ENCODE measurements around the gene CRKL. TPM values are rescaled to one million over a fixed set of nuclear protein-coding genes. Genes with fewer than 3 reads are reported as not detected.
"Not testable (repeated sequence)": the region's sequence is repeated elsewhere in the genome, so short reads cannot be mapped to it uniquely, and the experiment has no call there.

CRKL gene
- total RNA-seq, 1 experiment from 2014 or later = 27.8 TPM

DNA sequence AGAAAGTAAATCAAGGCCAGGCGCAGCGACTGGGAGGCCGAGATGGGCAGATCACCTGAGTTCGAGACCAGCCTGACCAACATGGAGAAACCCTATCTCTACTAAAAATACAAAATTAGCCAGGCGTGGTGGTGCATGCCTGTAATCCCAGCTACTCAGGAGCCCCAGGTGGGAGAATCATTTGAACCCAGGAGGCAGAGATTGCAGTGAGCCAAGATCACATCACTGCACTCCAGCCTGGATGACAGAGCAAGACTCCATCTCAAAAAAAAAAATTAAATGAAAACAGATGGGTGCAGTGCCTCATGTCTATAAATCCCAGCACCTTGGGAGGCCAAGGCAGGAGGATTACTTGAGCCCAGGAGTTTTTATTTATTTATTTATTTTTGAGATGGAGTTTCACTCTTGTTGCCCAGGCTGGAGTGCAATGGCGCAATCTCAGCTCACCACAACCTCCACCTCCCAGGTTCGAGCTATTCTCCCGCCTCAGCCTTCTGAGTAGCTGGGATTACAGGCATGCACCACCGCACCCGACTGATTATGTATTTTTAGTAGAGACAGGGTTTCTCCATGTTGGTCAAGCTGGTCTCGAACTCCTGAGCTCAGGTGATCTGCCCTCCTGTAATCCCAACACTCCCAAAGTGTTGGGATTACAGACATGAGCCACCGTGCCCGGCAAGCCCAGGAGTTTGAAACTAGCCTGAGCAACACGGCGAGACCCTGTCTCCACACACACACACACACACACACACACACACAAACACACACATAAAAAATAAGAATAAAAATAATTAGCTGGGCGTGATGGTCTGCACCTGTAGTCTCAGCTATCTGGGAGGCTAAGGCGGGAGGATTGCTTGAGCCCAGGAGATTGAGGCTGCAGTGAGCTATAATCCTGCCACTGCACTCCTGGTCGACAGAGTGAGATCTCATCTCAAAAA is 15.8 kb upstream of the CRKL start:
- not testable (repeated sequence) for DNase-seq (ENCODE audit: low read depth)

DNA sequence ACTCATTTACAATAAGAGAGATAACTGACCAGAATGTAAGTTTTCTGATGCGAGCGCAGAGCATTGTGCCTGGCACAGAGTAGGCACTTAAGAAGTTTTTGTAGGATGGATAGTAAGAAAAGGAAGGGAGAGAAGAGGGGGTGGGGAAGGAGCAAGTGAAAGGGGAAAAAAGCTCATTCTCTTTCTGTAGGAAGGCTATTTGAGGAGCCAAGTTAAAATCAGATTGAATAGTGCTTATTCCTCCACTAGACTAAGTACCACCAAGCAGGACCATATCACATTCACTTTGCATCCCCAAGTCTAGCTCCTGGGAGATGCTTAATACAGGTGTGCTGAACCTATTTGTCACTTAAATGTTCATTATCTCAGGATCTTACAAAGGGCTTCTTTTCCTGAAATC is 14.1 kb upstream of the CRKL start:
- DNase-seq (ENCODE audit: low read depth) = no peak

DNA sequence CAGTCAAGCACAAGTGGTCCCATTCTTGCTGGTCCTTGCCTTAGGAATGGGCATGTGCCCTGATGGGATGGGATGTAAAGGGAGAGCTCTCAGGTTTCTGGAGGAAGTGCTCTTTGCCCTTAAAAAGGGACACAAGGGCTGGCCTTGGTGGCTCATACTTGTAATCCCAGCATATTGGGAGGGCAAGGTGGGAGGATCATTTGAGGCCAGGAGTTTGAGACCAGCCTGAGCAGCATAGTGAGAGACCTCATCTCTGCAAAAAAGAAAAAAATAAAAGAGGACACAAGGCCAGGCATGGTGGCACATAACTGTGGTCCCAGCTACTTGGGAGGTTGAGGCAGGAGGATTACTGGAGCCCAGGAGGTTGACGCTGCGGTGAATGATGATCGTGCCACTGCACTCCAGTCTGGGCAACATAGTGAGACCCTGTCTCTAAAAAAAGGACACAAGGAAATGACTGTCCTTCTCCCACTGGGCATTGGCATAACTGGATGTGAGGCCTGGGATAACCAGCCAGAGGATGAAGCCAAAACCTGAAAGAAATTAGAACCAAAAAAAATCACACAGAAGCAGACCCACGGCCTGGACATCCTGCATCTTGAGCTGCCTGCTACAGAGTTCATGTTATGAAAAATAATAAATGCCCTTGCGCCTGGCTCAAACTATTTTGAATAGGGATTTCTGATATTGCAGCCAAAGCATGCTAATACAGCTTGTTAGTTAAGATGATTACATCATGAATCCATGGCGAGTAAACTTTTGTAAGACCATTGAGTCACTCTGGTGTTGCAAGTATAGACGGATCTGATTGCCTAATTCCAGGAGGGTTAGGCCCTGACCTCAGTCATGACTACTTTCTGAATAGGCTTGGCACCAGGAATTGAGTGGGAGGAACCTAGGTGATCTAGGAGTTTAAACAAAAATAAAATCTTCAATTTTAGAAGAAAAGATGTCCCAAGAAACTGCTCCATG is 12.9 kb upstream of the CRKL start:
- peak; percentile 83 for DNase-seq (ENCODE audit: low read depth)

DNA sequence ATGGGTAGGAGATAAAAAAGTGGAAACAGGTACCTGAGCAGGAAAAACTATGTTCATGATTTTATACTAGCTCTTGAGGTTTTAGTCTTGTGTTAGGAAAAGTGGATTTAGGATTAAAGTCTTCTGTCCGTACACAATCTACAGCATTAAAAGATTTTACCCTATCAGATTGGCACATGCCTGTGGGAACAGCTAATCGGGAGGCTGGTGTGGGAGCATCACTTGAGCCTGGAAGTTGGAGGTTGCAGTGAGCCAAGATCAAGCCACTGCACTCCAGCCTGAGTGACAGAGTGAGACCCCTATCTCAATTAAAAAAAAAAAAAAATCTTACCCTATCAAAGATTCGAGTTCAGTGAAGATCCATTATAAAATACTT is 12.2 kb upstream of the CRKL start:
- peak; percentile 8 for DNase-seq (ENCODE audit: low read depth)

DNA sequence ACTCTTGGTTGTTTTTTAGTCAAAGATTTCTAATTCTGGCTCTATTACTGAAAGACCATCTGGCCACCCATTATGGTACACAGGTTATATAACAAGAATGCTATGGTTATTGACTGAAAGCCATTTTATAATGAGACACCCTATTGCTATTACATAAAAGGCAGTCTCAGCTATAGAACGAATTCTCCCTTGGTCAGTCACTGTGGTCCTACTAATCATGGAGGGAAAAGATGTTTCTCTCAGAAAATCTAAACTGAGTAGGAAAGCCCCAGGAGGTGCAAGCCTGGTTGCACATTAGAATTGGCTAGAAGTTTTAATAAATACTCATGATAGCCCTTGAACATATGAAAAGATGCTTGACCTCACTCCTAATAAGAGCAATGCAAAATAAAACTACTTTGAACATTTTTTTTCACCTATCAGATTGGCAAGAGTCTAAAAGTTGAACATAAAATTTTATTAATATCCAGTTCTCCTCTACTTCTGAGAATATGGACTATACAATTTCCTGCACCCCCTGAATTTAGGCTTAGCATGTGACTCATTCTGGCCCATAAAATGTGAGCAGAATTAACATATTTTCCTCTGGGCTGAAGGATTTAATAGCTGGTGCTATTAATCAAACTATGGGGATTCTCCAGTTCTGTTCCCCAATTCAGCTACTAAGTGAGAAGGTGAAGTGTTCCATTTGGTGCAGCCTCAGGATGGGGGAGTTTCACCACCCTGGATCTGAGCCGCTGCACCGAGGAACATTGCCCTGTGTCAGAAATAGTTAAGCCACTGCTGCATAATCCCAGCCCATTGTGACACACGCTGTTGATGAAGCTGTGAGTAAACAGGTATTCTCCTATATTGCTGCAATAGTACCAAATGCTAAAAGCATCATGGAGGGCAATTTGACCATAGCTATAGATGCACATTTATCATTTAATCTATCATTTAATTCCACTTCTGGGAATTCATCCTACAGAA is 11.5 kb upstream of the CRKL start:
- DNase-seq (ENCODE audit: low read depth) = no peak

DNA sequence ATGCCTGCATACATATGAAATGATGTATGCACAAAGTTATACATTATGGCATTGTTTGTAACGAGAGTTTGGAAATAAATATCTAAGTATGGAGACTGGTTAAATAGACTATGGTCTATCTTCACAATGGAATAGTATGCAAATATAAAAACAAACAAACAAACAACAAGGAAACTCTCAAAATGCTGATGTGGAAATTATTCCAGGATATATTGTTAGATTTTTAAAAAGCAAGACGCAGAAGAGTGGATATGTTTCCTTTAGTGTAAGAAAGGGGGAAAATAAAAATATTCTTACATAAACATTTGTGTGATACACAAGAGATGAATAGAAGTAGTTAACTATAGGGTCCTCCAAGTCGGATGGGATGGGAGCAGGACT is 10.8 kb upstream of the CRKL start:
- no peak for DNase-seq (ENCODE audit: low read depth)

DNA sequence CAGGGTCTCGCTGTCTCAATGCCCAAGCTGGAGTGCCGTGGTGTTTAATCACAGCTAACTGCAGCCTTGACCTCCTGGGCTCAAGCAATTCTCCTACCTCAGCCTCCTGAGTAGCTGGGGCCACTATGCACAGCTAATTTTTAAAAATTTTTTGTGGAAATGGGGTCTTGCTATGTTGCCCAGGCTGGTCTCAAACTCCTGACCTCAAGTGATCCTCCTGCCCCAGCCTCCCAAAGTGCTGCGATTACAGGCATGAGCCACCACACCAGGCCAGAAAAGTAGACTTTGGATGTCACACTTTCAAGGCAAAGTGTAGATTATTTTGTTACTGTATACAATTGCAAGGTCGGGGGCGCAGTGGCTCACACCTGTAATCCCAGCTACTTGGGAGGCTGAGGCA is 8.5 kb upstream of the CRKL start:
- not testable (repeated sequence) for DNase-seq (ENCODE audit: low read depth)

DNA sequence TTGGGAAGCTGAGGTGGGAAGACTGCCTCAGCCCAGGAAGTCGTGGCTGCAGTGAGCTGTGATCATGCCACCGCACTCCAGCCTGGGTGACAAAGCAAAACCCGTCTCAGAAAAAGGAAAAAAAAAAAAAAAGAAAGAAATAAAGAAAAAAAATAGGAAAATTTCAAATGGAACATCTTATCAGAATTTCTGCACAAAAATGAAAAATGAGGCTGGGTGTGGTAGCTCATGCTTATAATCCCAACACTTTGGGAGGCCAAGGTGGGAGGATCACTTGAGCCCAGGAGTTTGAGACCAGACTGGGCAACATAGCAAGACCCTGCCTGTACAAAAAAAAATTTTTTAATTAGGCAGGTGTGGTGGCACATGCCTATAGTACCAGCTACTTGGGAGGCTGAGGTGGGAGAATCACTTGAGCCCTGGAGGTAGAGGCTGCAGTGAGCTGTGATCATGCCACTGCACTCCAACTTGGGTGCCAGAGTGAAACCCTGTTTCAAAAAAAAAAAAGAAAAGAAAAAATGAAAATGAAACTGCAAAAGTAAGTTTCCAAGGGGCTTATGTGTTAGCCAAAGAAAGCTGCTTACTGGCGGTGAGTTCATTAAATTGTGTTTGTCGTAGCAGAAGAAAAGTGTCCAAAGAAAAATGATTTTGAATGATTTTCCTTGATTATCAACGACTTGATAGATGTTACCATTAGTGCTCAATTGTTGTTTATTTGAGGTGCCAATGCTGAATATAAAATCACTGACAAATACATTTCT is 7.5 kb upstream of the CRKL start:
- DNase-seq (ENCODE audit: low read depth) = no peak

DNA sequence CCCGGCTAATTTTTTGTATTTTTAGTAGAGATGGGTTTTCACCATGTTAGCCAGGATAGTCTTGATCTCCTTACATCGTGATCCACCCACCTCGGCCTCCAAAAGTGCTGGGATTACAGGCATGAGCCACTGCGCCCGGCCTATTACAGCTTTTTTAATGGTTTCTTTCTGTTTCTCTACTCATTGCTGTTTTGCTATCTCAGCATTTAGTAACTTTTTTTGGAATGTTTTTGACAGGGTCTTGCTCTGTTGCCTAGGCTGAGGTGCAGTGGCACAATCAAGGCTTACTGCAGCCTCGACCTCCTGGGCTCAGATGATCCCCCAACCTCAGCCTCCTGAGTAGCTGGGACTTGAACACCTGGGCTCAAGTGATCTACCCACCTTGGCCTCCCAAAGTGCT is 4.7 kb upstream of the CRKL start:
- no peak for DNase-seq (ENCODE audit: low read depth)

DNA sequence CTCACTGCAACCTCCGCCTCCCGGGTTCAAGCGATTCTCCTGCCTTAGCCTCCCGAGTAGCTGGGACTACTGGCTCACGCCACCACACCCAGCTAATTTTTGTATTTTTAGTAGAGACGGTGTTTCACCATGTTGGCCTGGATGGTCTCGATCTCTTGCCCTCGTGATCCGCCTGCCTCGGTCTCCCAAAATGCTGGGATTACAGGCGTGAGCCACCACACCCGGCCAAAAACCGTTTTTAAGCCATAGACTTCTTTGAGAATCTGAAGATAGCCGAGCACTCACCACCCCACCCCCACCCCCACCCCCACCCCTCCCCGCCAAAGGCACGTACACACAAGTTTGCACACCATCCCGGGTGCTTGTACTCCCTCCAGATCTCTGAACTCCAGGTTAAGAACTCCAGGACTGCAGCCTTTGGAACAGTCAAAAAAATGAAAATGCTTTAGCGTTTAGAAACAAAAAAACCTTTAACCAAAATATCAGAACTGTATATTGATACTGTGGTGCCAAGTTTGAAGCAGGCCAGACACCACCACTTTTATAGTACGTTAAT is 1.5 kb downstream of the CRKL start:
- DNase-seq (ENCODE audit: low read depth) = peak; percentile 19

DNA sequence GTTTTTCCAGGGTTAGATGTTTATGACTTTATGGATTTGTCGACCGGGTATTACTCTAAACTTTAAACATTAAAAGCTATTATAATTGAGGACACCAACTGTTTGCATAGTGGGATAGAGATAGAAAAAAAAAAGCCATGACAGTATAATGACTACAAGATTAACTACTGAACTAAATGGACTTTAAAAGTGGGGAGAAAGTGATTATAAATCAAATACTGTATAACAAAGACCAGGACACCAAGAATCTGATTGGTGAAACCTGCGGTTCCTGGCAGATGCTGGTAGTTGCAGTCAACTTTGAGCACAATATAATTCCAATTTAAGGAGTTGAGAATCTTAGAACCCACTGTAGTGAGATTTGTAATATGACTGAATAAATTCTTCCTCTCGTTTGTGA is 2.5 kb downstream of the CRKL start:
- DNase-seq (ENCODE audit: low read depth) = no peak

DNA sequence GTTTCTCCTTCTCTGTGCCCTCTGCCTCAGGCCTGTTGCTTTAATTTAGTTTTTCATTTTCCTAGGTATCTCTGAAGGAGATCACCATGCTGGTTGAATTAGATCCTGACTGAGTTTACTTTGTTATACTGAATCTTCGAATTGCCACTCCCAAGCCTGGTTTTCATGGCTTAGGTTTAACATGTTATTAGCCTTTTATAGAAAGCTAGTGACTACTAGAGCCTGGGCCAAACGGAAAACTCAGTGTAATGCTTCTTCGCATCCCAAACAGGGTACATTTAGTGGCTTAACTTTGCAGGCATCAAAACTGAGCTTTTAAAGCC is 3.6 kb downstream of the CRKL start:
- DNase-seq (ENCODE audit: low read depth) = no peak

DNA sequence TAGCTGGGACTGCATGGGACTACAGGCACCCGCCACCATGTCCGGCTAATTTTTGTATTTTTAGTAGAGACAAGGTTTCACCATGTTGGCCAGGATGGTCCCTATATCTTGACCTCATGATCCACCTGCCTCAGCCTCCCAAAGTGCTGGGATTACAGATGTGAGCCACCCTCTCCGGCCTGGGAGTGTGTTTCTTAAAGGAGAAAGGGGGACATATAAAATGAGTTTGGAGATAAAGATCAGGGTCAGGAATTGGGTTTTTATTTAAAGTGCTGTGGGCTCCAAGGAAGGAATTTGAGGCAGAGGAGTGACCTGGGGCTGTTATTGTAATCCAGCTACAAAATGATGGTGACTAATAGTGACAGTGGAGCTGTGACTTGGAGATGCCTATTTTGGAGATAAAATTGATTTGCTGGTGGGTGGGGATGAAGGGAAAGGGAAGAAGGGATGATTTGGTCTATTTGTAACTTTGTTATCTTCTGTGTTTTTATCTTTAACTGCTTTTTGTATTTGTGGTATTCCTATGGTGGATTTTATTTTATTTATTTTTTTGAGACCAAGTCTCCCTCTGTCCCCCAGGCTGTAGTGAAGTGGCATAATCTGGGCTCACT is 5.0 kb downstream of the CRKL start:
- peak; percentile 64 for DNase-seq (ENCODE audit: low read depth)

DNA sequence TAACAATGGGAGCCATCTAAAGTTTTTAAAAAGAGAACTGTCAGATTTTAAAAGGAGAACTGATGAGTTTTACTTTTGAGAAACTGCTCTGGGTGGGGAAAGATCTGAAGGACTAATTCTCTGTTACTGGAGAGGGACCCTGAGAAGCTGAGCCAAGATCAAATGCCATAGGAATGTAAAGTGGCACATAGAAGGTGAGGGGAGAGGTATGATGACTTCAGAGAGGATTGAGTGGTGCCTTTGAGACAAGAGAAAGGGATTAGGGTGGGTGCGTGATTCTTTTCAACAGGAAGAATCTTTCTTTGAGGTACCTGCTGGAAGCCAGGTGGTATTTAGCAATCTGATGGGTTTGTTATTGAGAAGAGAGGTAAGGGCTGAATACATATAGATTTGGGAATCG is 9.0 kb downstream of the CRKL start:
- DNase-seq (ENCODE audit: low read depth) = no peak

DNA sequence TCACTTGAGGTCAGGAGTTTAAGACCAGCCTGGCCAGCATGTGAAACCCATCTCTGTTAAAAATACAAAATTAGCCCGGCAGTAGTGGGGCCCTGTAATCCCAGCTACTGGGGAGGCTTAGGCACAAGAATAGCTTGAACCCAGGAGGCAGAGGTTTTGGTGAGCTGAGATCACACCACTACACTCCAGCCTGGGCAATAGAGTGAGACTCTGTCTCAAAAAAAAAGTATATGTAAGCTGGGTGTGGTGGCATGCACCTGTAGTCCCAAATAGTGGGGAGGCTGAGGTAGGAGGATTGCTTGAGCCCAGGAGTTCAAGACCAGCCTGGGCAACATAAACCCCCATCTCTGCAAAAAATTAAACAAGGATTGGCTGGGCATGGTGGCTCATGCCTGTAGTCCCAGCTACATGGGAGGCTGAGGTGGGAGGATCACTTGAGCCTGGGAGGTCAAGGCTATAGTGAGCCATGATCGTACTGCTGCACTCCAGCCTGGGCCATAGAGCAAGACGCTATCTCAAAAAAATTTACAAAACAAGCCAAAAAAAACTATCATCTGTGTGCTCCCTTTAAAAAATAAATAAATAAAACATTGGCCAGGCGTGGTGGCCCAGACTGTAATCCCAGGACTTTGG is 10.8 kb downstream of the CRKL start:
- DNase-seq (ENCODE audit: low read depth) = no peak

DNA sequence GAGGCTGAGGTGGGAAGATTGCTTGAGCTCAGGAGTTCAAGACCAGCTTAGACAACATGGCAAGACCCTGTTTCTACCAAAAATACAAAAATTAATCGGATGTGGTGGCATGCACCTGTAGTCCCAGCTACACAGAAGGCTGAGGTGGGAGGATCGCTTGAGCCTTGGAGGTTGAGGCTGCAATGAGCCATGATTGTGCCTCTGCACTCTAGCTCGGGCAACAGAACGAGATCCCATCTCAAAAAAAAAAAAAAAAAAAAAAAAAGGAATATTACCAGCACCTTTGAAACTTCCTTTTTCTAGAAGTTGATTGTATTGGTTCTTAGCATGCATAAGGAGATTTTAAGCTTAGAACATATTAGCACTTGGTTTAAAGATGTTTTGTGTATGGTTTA is 11.4 kb downstream of the CRKL start:
- DNase-seq (ENCODE audit: low read depth) = no peak

DNA sequence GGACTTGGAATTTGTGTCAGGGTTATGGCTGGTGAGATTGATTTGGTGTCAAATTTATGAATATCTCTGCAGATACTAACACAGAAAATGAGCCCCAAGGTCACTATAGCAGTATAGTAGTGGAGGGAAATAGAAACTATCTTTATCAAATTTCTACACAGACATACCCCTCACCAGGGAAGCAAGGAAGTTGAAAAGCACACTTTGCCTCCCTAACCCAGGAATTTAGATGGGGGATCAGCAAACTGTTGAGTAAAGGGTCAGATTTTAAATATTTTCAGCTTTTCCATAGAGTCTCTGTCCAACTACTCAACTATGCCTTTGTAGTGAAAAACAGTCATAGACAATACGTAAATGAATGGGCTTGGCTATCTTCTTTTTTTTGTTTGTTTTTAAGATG is 12.8 kb downstream of the CRKL start:
- no peak for DNase-seq (ENCODE audit: low read depth)

DNA sequence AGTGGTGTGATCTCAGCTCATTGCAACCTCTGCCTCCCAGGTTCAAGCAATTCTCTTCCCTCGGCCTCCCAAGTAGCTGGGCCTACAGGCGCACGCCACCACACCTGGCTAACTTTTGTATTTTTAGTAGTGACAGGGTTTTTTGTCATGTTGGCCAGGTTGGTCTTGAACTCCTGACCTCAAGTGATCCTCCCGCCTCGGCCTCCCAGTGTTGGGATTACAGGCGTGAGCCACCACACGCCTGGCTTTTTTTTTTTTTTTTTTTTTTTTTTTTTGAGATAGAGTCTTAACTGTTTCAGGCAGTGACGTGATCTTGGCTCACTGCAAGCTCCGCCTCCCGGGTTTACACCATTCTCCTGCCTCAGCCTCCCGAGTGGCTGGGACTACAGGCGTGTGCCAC is 13.2 kb downstream of the CRKL start:
- not testable (repeated sequence) for DNase-seq (ENCODE audit: low read depth)

DNA sequence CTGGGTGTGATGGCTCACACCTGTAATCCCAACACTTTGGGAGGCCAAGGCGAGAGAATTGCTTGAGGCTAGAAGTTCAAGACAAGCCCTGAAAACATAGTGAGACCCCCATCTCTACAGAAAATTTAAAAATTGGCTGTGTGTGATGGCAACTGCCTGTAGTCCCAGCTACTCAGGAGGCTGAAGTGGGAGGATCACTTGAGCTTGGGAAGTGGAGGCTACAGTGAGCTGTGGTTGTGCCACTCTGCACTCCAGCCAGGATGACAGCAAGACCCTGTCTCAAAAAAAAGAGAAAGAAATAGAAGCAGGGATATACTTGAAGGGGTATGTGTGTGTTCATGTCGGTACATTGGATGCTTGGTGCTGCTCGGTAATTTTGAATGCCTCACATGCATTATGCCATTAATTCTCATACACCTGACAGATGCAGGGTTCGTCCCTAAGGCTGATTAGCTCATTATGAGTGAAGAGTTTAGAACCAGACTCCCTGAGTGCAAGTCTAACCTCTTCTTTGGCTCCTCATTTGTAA is 14.0 kb downstream of the CRKL start:
- no peak for DNase-seq (ENCODE audit: low read depth)

Measured in RPMI7951 (cell line).